ENCODE measurements around the gene RNF19B.
A peak's percentile ranks its signal among the peaks of the same experiment; 100 is the strongest.

The RNF19B gene

DNA sequence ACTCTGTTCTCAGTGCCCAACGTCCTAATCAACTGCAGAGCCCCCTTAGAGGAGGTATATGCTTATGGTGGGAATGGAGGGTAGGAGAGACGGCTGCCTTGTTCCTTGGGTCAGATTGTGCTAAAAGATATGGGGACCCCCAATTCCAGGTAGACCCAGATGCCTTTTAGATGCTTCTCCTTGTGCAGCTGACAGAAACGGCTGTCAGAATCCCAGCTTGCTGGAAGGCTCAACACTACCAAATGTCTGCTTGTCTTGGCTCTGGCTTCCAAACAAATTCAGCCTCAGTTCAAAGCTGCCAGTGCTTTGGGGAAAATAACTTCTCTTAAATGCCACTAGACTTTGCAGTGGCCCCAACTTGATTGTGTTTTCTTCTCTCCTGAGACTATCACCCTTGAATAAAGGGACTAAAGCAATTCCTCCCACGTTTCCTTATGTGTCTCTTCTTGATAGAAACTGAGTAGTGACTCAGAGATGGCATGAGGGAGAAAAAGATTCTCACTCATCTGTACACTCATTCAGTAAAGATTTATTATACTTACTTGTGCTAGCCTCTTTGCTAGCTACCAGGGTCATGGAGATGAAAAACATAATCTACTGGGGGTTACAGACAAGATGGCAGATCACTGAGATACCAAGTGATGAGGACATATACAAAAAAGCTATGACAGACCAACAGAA is 3.4 kb upstream of the RNF19B start:
- DNase-seq (ENCODE audit: low spot score): no peak

- DNase-seq (ENCODE audit: low spot score): no peak
Measured at GRCh38 chr1:32966900-32967299, 2.3 kb upstream of the RNF19B start.

DNA sequence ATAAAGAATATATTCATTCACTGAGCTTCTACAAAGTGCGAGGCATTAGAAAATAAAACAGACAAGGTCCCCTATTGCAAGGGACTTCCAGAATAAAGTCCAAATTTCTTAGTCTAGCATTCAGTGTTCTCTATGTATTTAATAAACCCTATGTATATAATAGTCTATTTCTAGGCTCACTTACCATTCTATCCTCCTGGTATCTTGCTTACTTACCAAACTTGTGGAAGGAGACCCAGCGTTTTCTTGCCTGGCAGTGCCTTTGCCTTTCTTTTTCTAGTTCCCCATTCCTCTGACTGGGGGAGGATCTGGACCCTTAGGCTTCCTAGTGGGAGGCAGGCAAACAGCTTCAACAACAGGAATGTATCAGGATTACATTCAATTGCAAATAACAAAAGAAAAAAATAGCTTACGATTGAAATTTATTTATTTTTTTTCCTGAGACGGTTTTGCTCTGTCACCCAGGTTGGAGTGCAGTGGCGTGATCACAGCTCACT is 690 bp upstream of the RNF19B start:
- DNase-seq (ENCODE audit: low spot score): no peak

GRCh38 chr1:32963746-32964460 is 706 bp downstream of the RNF19B start:
- DNase-seq (ENCODE audit: low spot score): peak; percentile 82

DNA sequence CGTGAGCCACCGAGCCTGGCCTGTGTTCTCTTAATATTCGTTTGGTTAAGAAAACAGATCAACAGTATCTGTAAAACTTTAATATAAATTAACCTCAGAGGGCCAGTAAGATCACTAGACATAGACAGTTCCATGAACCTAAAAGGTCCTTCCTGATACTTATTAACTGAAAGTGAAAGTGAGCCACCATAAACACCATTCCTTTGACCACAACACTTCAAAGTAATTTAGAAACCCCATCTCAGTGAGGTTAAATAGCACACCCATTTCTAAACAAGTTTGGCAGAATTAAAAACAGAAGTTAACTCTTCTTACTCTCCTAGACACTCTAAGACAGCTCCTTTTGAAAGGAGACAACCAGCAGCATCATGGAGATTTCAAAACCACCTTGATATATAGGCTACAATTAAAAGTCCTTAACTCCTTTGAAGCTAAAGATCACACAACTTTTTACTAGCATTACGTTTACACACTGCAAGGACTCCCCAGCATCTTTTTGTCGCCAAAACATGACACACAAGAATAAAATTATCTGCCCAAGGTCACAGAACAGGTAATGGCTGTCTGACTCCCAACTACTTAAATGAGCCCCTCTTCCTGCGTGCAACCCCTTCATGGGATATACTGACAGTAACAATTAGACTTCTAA is 2.2 kb downstream of the RNF19B start:
- DNase-seq (ENCODE audit: low spot score): no peak

DNA sequence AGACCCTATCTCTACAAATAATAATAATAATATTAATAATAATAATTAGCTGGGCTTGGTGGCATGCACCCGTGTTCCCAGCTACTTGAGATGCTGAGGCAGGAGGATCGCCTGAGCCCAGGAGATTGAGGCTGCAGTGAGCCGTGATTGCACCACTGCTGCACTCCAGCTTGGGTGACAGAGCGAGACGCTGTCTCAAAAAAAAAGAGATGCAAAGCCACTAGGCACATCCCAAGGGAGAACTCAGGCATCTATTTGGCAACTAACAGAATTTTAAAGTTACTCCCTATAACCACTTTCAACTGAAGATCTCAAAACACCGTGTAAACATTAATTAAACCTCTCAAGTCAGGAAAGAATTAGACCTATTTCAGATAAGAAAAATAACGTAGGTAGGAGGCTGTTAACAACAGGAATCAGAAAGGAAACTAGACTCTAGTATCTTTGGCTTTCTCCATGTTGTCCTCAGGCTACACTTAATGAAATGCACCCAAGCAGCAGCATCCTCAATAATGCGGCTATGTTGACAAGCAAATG is 3.7 kb downstream of the RNF19B start:
- DNase-seq (ENCODE audit: low spot score): no peak

DNA sequence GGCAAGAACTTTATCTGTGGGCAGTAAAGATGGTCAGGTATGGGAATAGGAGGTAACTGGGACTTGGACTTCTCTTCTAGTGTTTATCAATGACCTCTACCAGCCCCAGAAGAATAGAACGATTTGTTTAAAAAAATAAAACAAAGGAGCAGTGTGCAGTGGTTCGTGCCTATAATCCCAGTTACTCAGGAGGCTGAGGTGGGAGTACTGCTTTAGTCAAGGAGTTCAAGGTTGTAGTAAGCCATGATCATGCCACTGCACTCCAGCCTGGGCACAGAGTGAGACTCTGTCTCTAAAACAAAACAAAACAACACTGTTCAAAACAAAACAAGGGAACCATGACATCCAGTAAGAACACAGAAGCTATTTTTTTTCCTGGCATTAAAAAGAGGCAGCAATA is 4.3 kb downstream of the RNF19B start:
- no peak for DNase-seq (ENCODE audit: low spot score)

DNA sequence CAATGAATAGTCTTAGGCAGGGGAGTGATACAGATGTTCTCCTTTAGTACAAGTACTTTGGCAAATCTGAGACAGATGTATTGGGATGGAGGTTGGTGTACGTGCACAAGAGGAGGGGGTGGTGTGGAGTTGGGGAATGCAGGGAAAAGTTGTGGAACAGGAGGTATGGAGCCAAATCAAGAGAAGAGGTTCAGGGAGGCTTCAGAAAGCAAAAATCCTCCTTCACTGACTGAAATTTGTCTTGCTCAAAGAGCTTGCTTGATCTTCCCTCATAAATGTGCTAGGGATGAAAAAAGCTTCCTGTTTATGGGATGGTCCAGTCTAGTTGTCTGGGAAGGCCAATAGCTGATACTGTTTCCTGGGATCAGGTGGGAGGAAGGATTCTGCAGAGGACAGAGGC is 5.8 kb downstream of the RNF19B start:
- DNase-seq (ENCODE audit: low spot score): no peak

DNA sequence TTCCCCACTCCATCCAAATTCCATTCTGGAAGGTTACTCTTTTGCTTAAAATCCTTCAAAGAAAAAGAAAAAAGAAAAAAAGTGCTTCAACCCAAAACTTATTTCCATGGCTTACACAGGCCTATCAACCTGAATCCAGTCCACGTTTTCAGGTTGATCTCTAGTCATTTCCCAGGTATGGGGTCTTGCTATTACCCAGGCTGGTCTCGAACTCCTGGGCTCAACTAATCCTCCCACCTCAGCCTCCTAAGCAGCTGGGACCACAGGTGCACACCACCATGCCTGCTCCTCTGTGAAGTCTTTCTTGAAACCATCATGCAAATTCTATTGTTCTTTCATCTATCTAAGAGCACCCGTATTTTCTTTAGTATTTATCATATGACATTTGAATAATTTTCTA is 7.6 kb downstream of the RNF19B start:
- no peak for DNase-seq (ENCODE audit: low spot score)

DNA sequence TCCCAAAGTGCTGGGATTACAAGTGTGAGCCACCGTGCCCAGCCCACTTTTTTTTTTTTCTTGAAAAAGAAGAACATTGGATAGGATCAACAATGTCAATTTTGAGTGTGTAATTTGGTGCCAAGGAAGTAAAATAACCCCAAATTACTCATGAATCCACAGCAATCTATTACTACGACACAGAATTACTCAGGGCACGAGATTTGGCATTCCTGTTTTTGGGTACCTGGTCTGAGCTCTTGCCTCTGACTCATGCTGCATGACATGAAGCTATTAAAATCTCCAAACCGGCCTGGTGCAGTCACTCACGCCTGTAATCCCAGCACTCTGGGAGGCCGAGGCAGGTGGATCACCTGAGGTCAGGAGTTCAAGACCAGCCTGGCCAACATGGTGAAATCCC is 10.4 kb downstream of the RNF19B start:
- DNase-seq (ENCODE audit: low spot score): no peak

DNA sequence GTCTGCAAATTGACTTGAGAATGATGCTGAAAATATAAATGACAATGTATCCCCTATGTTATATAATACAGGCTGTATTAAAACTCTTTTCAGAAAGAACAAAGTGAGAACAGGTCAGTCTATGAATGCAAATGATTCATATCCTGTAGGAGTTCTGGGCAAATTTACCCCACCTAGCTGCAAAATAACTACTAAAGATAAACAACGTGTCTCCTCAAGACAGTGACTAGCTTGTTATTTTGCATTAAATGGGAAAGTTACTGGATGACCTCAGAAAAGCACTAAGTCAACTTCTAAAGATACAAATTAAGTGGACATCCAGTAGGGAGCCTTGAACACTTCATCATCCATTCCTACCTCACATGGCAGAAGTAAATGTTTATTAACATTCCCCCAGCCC is 11.1 kb downstream of the RNF19B start:
- no peak for DNase-seq (ENCODE audit: low spot score)

DNA sequence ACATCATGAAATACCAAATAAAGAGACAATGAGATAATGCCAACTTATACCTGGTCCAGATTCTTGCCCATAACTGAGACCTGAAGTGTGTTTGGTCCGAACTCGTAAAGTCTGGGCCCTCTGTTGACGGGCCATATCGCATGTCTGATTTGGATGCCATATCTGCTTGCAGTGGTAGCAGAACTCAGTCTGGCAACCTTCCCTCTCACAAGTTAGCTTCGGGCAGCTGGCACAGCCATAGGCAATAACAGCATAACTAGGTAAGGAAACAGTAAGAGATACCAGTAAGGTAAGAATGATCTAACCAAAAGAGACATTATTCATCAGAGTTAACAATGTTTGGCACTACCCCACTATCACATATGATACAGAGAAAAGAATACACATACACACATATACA is 15.1 kb downstream of the RNF19B start:
- DNase-seq (ENCODE audit: low spot score): no peak

GRCh38 chr1:32948905-32949304 is 15.7 kb downstream of the RNF19B start:
- DNase-seq (ENCODE audit: low spot score): no peak

DNA sequence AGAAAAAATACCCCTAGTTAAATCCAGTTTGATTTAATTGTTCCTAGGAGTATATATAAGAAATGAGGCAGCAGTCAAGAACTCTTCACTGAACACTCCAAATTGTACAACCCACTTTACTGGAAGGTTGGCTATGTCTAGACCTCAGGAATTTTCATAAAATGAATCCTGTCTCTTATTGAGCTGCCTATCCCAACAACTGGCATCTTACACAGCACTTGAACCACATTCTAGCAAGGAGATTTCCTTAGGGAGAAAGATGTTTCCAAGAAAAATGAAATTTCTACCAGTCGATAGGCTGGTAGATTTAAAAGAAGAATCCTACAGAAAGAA is 16.3 kb downstream of the RNF19B start:
- DNase-seq (ENCODE audit: low spot score): no peak

- no peak for DNase-seq (ENCODE audit: low spot score)
Measured at GRCh38 chr1:32947669-32948389, 16.8 kb downstream of the RNF19B start.

DNA sequence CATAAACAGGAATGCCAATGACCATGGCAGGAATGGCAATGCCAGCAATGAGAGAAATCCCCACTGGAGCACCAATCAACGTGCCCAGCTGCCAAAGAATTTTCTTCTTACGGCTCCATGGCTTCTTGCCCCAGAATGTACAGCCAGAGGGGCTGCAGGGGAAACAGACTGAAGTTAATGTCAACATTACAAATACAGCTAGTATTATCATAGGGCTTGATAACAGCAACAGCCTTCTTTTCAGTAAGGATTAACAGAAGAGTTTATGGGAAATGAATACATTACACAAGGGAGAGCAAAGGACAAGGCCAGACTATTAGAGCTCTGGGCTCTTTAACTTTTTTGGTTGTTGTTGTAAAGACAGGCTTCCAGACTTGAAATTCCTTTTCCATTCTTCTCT is 18.2 kb downstream of the RNF19B start:
- no peak for DNase-seq (ENCODE audit: low spot score)

DNA sequence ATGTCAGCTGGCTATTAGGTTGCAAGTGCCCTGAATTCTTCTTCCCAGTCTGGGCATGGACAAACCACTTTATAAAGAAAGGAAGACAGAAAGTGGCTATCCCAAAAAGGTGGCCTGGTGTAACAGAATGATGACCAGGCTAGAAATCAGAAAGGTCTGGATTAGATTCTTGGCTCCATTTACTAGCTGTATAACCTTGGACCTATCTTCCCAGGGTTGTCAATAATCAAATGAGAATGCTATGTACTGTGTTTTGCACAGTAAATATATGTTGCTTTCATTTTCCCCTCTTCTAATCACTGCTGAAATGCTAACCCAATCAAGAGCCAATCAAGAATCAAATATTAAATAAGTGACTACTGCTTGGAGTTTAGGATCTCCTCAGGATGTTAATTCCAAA is 20.4 kb downstream of the RNF19B start:
- DNase-seq (ENCODE audit: low spot score): no peak

DNA sequence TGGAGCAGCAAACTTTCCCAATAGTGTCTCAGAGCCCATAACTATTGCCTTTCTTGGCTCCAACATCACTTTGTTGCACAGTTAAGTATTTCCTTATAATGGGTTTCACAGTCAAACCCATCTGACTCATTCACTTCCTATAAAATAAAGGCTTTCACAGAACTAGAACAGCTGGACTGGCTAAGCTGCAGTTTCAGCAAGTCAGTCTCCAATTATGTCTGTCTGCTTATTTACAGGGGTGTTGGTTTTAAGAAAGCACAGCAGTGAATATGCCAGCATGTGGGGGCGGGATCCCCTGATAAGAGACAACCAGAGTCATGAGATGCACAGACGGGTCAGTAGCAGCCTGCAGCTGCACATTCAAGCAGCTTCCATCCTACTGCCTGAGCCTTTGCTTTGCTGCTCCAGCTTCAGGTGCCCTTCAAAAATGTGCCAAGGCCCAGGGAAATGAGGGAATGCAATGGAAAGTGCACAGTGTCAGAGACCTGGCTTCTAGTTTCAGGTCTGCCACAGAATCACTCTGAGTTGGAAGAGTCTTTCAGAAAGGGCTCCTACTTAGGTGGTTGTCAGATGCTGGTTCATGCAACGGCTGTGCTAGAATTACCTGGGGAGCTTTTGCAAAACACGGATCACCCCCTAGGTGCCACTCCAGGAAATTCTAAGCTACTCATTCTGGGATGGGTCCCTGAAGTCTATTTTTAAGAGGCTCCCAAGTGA is 24.8 kb downstream of the RNF19B start:
- no peak for DNase-seq (ENCODE audit: low spot score)

DNA sequence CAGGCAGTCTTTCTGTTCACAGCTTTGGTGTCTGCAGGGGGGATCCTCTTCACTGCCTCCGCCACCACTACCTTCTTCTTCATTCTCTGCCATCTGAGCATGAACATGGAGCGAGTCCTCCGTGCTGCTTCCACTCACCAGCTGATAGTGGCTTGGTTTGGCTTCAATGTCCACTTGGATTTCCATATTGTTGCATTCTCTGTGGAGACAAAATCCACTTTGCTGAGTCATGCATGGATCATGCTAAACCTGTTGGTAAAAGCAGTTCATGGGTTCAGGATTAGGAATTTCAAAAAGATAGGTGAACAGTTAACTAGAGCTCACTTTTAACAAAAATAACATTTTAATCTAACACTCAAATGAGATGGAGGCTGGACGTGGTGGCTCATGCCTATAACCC is 27.5 kb downstream of the RNF19B start:
- no peak for DNase-seq (ENCODE audit: low spot score)

- no peak for DNase-seq (ENCODE audit: low spot score)
Measured at GRCh38 chr1:32934535-32934934, 30.1 kb downstream of the RNF19B start.

- DNase-seq (ENCODE audit: low spot score): no peak
Measured at GRCh38 chr1:32933742-32934322, 30.8 kb downstream of the RNF19B start.
